ENCODE results near the gene PRAMEF6. TPM values are rescaled to one million over a fixed set of nuclear protein-coding genes. Genes with fewer than 3 reads are reported as not detected.

PRAMEF6 gene
- total RNA-seq = not detected in 2 replicates

DNA sequence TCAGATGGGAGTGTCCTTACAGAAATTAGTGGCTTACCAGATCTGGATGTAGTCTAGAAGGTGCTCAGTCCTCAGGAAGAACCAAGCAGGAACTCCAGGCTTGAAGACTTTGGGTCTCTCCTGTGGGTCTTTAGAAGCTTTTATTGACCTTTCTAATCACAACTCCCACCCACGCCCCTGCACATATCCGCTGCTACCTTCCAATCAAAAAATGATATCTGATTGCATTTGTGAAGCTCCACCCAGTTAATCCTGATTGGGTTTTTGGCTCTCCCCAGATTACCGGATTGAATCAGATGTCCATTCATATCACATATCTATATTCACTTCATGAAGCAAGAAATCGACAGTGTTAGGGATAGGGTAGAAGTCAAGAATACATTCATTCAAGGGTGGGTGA, at the start of gene PRAMEF6:
Gene PRAMEF6 (minus strand): TSS at position 101 of the 400 bp plus-strand sequence. CDS start 5,062 bp downstream, outside the sequence.

DNA sequence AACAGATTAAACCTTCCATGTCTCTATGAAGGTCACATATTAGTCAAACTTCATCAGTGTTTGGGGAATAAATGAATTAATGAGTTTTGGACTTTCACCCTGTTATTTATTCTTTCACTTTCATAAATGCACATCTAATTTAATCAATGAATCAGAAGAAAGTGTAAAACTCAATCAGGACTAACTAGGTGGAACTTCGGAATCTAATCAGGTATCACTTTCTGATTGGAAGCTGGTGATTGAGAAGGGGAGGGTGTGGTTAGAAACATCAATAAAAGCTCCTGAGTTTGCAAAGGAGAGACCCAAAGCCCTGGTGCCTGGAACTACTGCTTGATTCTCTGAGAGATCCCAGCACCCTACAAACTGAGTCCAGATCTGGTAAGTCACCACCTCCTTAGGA, 31.1 kb downstream of the PRAMEF6 start, which contains the start of gene PRAMEF7:
Gene PRAMEF7 (plus strand): TSS at position 301 of the 400 bp plus-strand sequence. CDS start 1,083 bp downstream, outside the sequence.

DNA sequence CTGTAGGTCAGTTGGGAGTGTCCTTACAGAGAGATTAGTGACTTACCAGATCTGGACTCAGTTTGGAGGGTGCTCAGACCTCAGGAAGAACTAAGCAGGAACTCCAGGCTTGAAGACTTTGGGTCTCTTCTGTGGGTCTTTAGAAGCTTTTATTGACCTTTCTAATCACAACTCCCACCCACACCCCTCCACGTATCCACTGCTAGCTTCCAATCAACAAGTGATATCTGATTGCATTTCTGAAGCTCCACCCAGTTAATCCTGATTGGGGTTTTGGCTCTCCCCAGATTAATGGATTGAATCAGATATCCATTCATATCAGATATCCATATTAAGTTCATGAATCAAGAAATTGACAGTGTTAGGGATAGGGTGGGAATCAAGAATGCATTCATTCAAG, 49.2 kb downstream of the PRAMEF6 start, which contains the start of gene PRAMEF10:
Gene PRAMEF10 (minus strand): TSS at position 101 of the 400 bp plus-strand sequence. CDS start 2,423 bp downstream, outside the sequence.

Other genes with a start within 250 kb of the PRAMEF6 start
- gene AADACL3, start 231.5 kb downstream of the PRAMEF6 start, total RNA-seq = not detected in 2 replicates
- gene CFAP107, start 201.4 kb downstream of the PRAMEF6 start, total RNA-seq = not detected in 2 replicates
- gene PRAMEF12, start 173.8 kb downstream of the PRAMEF6 start, total RNA-seq = not detected in 2 replicates
- not detected in 2 replicates for gene PRAMEF1, start 156.2 kb downstream of the PRAMEF6 start, total RNA-seq
- gene PRAMEF11, start 116.2 kb downstream of the PRAMEF6 start, total RNA-seq = not detected in 2 replicates
- not detected in 2 replicates for gene HNRNPCL1, start 98.9 kb downstream of the PRAMEF6 start, total RNA-seq
- not detected in 2 replicates for gene PRAMEF2, start 90.5 kb downstream of the PRAMEF6 start, total RNA-seq
- not detected in 2 replicates for gene PRAMEF4, start 61.4 kb downstream of the PRAMEF6 start, total RNA-seq
- not detected in 2 replicates for gene PRAMEF10, start 49.3 kb downstream of the PRAMEF6 start, total RNA-seq
- gene PRAMEF7, start 31.0 kb downstream of the PRAMEF6 start, total RNA-seq = not detected in 2 replicates
- not detected in 2 replicates for gene PRAMEF27, start 109.0 kb upstream of the PRAMEF6 start, total RNA-seq
- not detected in 2 replicates for gene HNRNPCL3, start 113.2 kb upstream of the PRAMEF6 start, total RNA-seq
- gene PRAMEF25, start 123.2 kb upstream of the PRAMEF6 start, total RNA-seq = not detected in 2 replicates
- gene HNRNPCL2, start 169.3 kb upstream of the PRAMEF6 start, total RNA-seq = not detected in 2 replicates
- gene PRAMEF26, start 208.4 kb upstream of the PRAMEF6 start, total RNA-seq = not detected in 2 replicates
- not detected in 2 replicates for gene HNRNPCL4, start 218.1 kb upstream of the PRAMEF6 start, total RNA-seq
- not detected in 2 replicates for gene PRAMEF9, start 224.3 kb upstream of the PRAMEF6 start, total RNA-seq